ENCODE data around the gene TRIP4. TPM values are rescaled to one million over a fixed set of nuclear protein-coding genes. Genes with fewer than 3 reads are reported as not detected.
"Not testable (repeated sequence)": the region's sequence is repeated elsewhere in the genome, so short reads cannot be mapped to it uniquely, and the experiment has no call there.

Gene TRIP4
- total RNA-seq, 1 donor from 2014 or later, result 46.1 TPM

- no peak within 1 kb of the TSS for H3K27ac Mint-ChIP-seq (ENCODE audit: unreplicated experiment)
- no peaks in the 10 kb centered on the region for H3K36me3 Mint-ChIP-seq (ENCODE audit: low read depth, unreplicated experiment)
- peaks cover 6% of the 10 kb centered on the region for H3K4me1 Mint-ChIP-seq (ENCODE audit: unreplicated experiment)
- no peaks in the 10 kb centered on the region for H3K9me3 Mint-ChIP-seq (ENCODE audit: unreplicated experiment)
- DNase-seq (ENCODE audit: low spot score), result peak; percentile 92
- peak within 1 kb of the TSS; percentile 91 for H3K4me3 Mint-ChIP-seq (ENCODE audit: unreplicated experiment)
- H3K27me3 Mint-ChIP-seq (ENCODE audit: unreplicated experiment), result no peaks in the 10 kb centered on the region
- no peak for TF ChIP-seq CTCF (IDR thresholded peaks at IDR 0.05; ENCODE audit: unreplicated experiment)
Measured at GRCh38 chr15:64381000-64381751, 6.5 kb upstream of the TRIP4 start, which contains the start of gene PCLAF. Gene PCLAF (minus strand): TSS chr15:64381441. CDS start chr15:64381371, 70 bp downstream.

GRCh38 chr15:64383760-64384159 lies 3.9 kb upstream of the TRIP4 start:
- Mint-ChIP-seq H3K27ac (ENCODE audit: unreplicated experiment) (no peak overlapping the region), H3K36me3 (ENCODE audit: low read depth, unreplicated experiment) (peaks cover 4% of the 10 kb centered on the region), H3K9me3 (ENCODE audit: unreplicated experiment) (no peaks in the 10 kb centered on the region), H3K4me1 (ENCODE audit: unreplicated experiment) (peaks cover 14% of the 10 kb centered on the region), H3K27me3 (ENCODE audit: unreplicated experiment) (no peaks in the 10 kb centered on the region), H3K4me3 (ENCODE audit: unreplicated experiment) (no peak overlapping the region)
- DNase-seq (ENCODE audit: low spot score), result no peak
- TF ChIP-seq CTCF (IDR thresholded peaks at IDR 0.05; ENCODE audit: unreplicated experiment), result no peak

GRCh38 chr15:64386291-64386690 lies 1.3 kb upstream of the TRIP4 start:
- no peaks in the 10 kb centered on the region for H3K9me3 Mint-ChIP-seq (ENCODE audit: unreplicated experiment)
- H3K4me3 Mint-ChIP-seq (ENCODE audit: unreplicated experiment), result no peak overlapping the region
- no peaks in the 10 kb centered on the region for H3K27me3 Mint-ChIP-seq (ENCODE audit: unreplicated experiment)
- H3K4me1 Mint-ChIP-seq (ENCODE audit: unreplicated experiment), result peaks cover 19% of the 10 kb centered on the region
- no peak for TF ChIP-seq CTCF (IDR thresholded peaks at IDR 0.05; ENCODE audit: unreplicated experiment)
- no peak for DNase-seq (ENCODE audit: low spot score)
- H3K36me3 Mint-ChIP-seq (ENCODE audit: low read depth, unreplicated experiment), result peaks cover 4% of the 10 kb centered on the region
- H3K27ac Mint-ChIP-seq (ENCODE audit: unreplicated experiment), result no peak overlapping the region

- no peak for TF ChIP-seq CTCF (IDR thresholded peaks at IDR 0.05; ENCODE audit: unreplicated experiment)
- no peaks in the 10 kb centered on the region for H3K27me3 Mint-ChIP-seq (ENCODE audit: unreplicated experiment)
- no peak for DNase-seq (ENCODE audit: low spot score)
- H3K36me3 Mint-ChIP-seq (ENCODE audit: low read depth, unreplicated experiment), result peaks cover 4% of the 10 kb centered on the region
- H3K27ac Mint-ChIP-seq (ENCODE audit: unreplicated experiment), result peak overlapping the region; percentile 4
- H3K4me1 Mint-ChIP-seq (ENCODE audit: unreplicated experiment), result peaks cover 14% of the 10 kb centered on the region
- H3K9me3 Mint-ChIP-seq (ENCODE audit: unreplicated experiment), result no peaks in the 10 kb centered on the region
- H3K4me3 Mint-ChIP-seq (ENCODE audit: unreplicated experiment), result peak overlapping the region; percentile 99
Measured at GRCh38 chr15:64389036-64389435, 1.4 kb downstream of the TRIP4 start.

GRCh38 chr15:64392471-64392870 lies 4.8 kb downstream of the TRIP4 start:
- H3K9me3 Mint-ChIP-seq (ENCODE audit: unreplicated experiment); H3K27ac Mint-ChIP-seq (ENCODE audit: unreplicated experiment); H3K27me3 Mint-ChIP-seq (ENCODE audit: unreplicated experiment); DNase-seq (ENCODE audit: low spot score); H3K4me3 Mint-ChIP-seq (ENCODE audit: unreplicated experiment): not testable (repeated sequence)
- H3K36me3 Mint-ChIP-seq (ENCODE audit: low read depth, unreplicated experiment), result peaks cover 21% of the 10 kb centered on the region
- peaks cover 12% of the 10 kb centered on the region for H3K4me1 Mint-ChIP-seq (ENCODE audit: unreplicated experiment)
